Panc1 (cell line): Measurements from ENCODE around the gene C3orf70. TPM values are rescaled to one million over a fixed set of nuclear protein-coding genes. Genes with fewer than 3 reads are reported as not detected.

Source experiments
- ATAC-seq: fragments of 200-7000 bp; cut with Tn5 transposase; 2 replicates; pipeline ENCODE4 v1.9.1; 2020; ENCODE audit warnings: mild to moderate bottlenecking, moderate library complexity
- BruUV-seq: library from RNA; stranded (reverse); fragments of 400-500 nt; replicated peaks from 2 replicates; lab custom pipeline; 2021; lab: Mats Ljungman, UMichigan
- CTCF ChIA-PET: fragments of 300-600 bp; sonication (Branson Sonifier 250); formaldehyde crosslinking; loops from one replicate; lab custom pipeline; 2022; ENCODE audit warnings: antibody characterized with exemption; lab: Charles Lee
- POLR2A ChIA-PET: fragments of 300-600 bp; sonication (Branson Sonifier 250); formaldehyde crosslinking; loops from one replicate; lab custom pipeline; 2022; ENCODE audit warnings: antibody characterized with exemption; lab: Charles Lee
- DNase-seq: peaks from one replicate; pipeline ENCODE4 v3.0.0-alpha.2; 2010; ENCODE audit warnings: low read depth, low spot score
- H3K27ac ChIP-seq: 2 replicates; pipeline ENCODE4 v1.5.1; 2011; ENCODE audit warnings: mild to moderate bottlenecking, low read length, inconsistent platforms
- H3K27me3 ChIP-seq: fragments of 200-500 bp; sonication (Bioruptor generic); 2 replicates; pipeline ENCODE4 v1.6.0; 2014; ENCODE audit warnings: low read length, inconsistent platforms; ENCODE audit not compliant: control insufficient read depth, insufficient read depth
- H3K36me3 ChIP-seq: fragments of 200-500 bp; sonication (Bioruptor generic); 2 replicates; pipeline ENCODE4 v1.5.1; 2014; ENCODE audit warnings: inconsistent platforms, mild to moderate bottlenecking, low read length, moderate library complexity; ENCODE audit not compliant: control insufficient read depth, insufficient read depth
- H3K4me1 ChIP-seq: 2 replicates; pipeline ENCODE4 v1.5.1; 2011; ENCODE audit warnings: inconsistent platforms, mild to moderate bottlenecking, low read length, moderate library complexity; ENCODE audit not compliant: control insufficient read depth, insufficient read depth
- H3K4me3 ChIP-seq, 2 experiments: 2 replicates each; pipeline ENCODE4 v1.5.1; 2011 to 2012; ENCODE audit warnings: low read depth in 2 of 2, low read length in 2 of 2, mild to moderate bottlenecking in 2 of 2, inconsistent platforms in 1 of 2, moderate library complexity in 1 of 2
- H3K9me3 ChIP-seq: fragments of 200-500 bp; sonication (Bioruptor generic); 2 replicates; pipeline ENCODE4 v1.5.1; 2014; ENCODE audit warnings: low read depth, mild to moderate bottlenecking, inconsistent platforms, low read length, moderate library complexity; ENCODE audit not compliant: control insufficient read depth, insufficient read depth
- POLR2AphosphoS5 ChIP-seq: IDR thresholded peaks from 2 replicates; pipeline ENCODE4 v1.6.1; 2012; ENCODE audit warnings: mild to moderate bottlenecking, low read depth, low read length, moderate library complexity
- SIN3A ChIP-seq: IDR thresholded peaks from 2 replicates; pipeline ENCODE4 v1.6.1; 2012; ENCODE audit warnings: low read depth, mild to moderate bottlenecking, low read length, moderate library complexity, borderline replicate concordance; ENCODE audit not compliant: insufficient read depth
- TCF7L2 ChIP-seq: IDR thresholded peaks from 2 replicates; pipeline ENCODE4 v1.6.1; 2011; ENCODE audit warnings: mild to moderate bottlenecking, low read depth, low read length, inconsistent platforms
- in situ Hi-C: cut with HindIII; loops from 2 replicates; pipeline ENCODE4 v1.10.0; 2016; ENCODE audit warnings: low sequenced_read_pairs, low pct_unique_long_range_greater_than_20kb
- intact Hi-C: fragments of 100-400 bp; cut with micrococcal nuclease; formaldehyde crosslinking; loops from one replicate; pipeline ENCODE4 v1.10.0; 2022; ENCODE audit not compliant: unreplicated experiment
- total RNA-seq: library from RNA; stranded (reverse); gene quantifications from one replicate; pipeline ENCODE4 v1.2.1, GENCODE V29; 2021; ENCODE audit not compliant: unreplicated experiment
- TF ChIP-seq, protein P1 (sequence below): fragments of 450-650 bp; IDR thresholded peaks from 2 replicates; pipeline ENCODE4 v1.5.1; 2017; ENCODE audit warnings: mild to moderate bottlenecking
- TF ChIP-seq, protein P2 (sequence below), 2 experiments: IDR thresholded peaks; 2 replicates each; pipeline ENCODE4 v1.6.1; 2011 to 2012; ENCODE audit warnings: low read depth in 2 of 2, control low read depth in 1 of 2, low read length in 1 of 2, mild to moderate bottlenecking in 1 of 2, moderate library complexity in 1 of 2; ENCODE audit not compliant: insufficient read depth in 1 of 2

C3orf70 gene
- total RNA-seq, 1 experiment from 2014 or later = 0.10 TPM

DNA sequence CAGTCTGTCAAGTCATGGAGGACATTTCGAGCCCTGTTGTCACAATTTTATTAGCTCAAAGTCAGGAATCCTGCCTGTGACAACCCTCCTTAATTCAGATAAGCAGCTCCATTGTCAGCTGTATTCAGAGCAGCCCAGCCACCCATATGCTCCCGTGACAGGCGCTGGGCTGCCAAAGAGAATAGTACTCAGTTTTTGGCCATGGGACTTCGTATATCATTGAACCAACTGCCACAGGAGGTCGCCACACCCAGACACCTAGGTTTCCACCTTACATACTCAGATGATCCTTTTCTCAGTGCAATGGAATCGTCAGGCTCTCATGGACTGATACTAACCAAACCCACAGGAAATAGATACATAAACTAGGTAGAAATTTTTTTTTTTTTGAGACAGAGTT, 100.2 kb downstream of the C3orf70 start:
- ChIA-PET CTCF (no interaction called here), POLR2A (no interaction called here)
- Histone ChIP-seq H3K27me3 (no peaks in the 10 kb centered on the region), H3K4me1 (no peaks in the 10 kb centered on the region), H3K9me3 (no peaks in the 10 kb centered on the region), H3K4me3 (no peak overlapping the region), H3K27ac (no peak overlapping the region), H3K36me3 (no peaks in the 10 kb centered on the region)
- DNase-seq (no peak), ATAC-seq (no peak)
- no TSS peak for BruUV-seq
- intact Hi-C loops = no loop called here
- TF ChIP-seq SIN3A = no peak
- no peak for TF ChIP-seq TCF7L2
- no peak for TF ChIP-seq POLR2AphosphoS5
- TF ChIP-seq, protein P1, sequence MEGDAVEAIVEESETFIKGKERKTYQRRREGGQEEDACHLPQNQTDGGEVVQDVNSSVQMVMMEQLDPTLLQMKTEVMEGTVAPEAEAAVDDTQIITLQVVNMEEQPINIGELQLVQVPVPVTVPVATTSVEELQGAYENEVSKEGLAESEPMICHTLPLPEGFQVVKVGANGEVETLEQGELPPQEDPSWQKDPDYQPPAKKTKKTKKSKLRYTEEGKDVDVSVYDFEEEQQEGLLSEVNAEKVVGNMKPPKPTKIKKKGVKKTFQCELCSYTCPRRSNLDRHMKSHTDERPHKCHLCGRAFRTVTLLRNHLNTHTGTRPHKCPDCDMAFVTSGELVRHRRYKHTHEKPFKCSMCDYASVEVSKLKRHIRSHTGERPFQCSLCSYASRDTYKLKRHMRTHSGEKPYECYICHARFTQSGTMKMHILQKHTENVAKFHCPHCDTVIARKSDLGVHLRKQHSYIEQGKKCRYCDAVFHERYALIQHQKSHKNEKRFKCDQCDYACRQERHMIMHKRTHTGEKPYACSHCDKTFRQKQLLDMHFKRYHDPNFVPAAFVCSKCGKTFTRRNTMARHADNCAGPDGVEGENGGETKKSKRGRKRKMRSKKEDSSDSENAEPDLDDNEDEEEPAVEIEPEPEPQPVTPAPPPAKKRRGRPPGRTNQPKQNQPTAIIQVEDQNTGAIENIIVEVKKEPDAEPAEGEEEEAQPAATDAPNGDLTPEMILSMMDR = no peak
- in situ Hi-C loops = no loop called here

GRCh38 chr3:185051801-185052200, 101.1 kb downstream of the C3orf70 start:
- DNase-seq = no peak
- ChIA-PET POLR2A (no interaction called here), CTCF (no interaction called here)
- Histone ChIP-seq H3K36me3 (no peaks in the 10 kb centered on the region), H3K4me1 (no peaks in the 10 kb centered on the region), H3K27ac (no peak overlapping the region), H3K4me3 (no peak overlapping the region), H3K9me3 (no peaks in the 10 kb centered on the region), H3K27me3 (no peaks in the 10 kb centered on the region)
- TF ChIP-seq, protein P2, sequence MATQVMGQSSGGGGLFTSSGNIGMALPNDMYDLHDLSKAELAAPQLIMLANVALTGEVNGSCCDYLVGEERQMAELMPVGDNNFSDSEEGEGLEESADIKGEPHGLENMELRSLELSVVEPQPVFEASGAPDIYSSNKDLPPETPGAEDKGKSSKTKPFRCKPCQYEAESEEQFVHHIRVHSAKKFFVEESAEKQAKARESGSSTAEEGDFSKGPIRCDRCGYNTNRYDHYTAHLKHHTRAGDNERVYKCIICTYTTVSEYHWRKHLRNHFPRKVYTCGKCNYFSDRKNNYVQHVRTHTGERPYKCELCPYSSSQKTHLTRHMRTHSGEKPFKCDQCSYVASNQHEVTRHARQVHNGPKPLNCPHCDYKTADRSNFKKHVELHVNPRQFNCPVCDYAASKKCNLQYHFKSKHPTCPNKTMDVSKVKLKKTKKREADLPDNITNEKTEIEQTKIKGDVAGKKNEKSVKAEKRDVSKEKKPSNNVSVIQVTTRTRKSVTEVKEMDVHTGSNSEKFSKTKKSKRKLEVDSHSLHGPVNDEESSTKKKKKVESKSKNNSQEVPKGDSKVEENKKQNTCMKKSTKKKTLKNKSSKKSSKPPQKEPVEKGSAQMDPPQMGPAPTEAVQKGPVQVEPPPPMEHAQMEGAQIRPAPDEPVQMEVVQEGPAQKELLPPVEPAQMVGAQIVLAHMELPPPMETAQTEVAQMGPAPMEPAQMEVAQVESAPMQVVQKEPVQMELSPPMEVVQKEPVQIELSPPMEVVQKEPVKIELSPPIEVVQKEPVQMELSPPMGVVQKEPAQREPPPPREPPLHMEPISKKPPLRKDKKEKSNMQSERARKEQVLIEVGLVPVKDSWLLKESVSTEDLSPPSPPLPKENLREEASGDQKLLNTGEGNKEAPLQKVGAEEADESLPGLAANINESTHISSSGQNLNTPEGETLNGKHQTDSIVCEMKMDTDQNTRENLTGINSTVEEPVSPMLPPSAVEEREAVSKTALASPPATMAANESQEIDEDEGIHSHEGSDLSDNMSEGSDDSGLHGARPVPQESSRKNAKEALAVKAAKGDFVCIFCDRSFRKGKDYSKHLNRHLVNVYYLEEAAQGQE (IDR thresholded peaks at IDR 0.05; ENCODE audit: insufficient read depth in 1 of 2, low read depth in 2 of 2, low read length in 1 of 2) = no peak
- TF ChIP-seq SIN3A (no peak), POLR2AphosphoS5 (no peak), TCF7L2 (no peak)
- TF ChIP-seq, protein P1 = no peak
- no TSS peak for BruUV-seq
- in situ Hi-C loops (no loop called here), intact Hi-C loops (no loop called here)
- ATAC-seq = no peak
